Measurements from ENCODE around the gene SMPD2.

GRCh38 chr6:109485266-109485935 lies 44.9 kb downstream of the SMPD2 start:
- TF ChIP-seq RAD21 (IDR thresholded peaks at IDR 0.05; ENCODE audit: low read depth) (no peak), EZH2 (IDR thresholded peaks at IDR 0.05) (no peak), MAX (IDR thresholded peaks at IDR 0.05) (no peak)

Measured in HCT116 (cell line).